WTC11 (cell line): ENCODE measurements around the gene LTK. TPM values are rescaled to one million over a fixed set of nuclear protein-coding genes. Genes with fewer than 3 reads are reported as not detected.

Experiments
- ATAC-seq: fragments of 200-7000 bp; cut with Tn5 transposase; 2 replicates; pipeline ENCODE4 v1.10.0; 2021; ENCODE audit warnings: mild to moderate bottlenecking, moderate library complexity
- CTCF ChIA-PET: fragments of 300-600 bp; sonication (Branson Sonifier 250); formaldehyde crosslinking; loops from one replicate; lab custom pipeline; 2021; ENCODE audit warnings: antibody characterized with exemption; lab: Charles Lee
- POLR2A ChIA-PET: fragments of 350-600 bp; sonication (Branson Sonifier 250); formaldehyde crosslinking; loops from one replicate; lab custom pipeline; 2021; ENCODE audit warnings: antibody characterized with exemption; lab: Charles Lee
- DNase-seq: peaks from one replicate; pipeline ENCODE4 v3.0.0; 2021; ENCODE audit warnings: low spot score
- H3K27ac Mint-ChIP-seq: 2 replicates; pipeline ENCODE4 v1.8.0; 2021; ENCODE audit warnings: mixed read lengths
- H3K27me3 Mint-ChIP-seq: 2 replicates; pipeline ENCODE4 v1.8.0; 2021; ENCODE audit warnings: low read depth, mild to moderate bottlenecking, moderate library complexity, mixed read lengths
- H3K36me3 Mint-ChIP-seq: 2 replicates; pipeline ENCODE4 v1.8.0; 2021; ENCODE audit warnings: mixed read lengths
- H3K4me1 Mint-ChIP-seq: 2 replicates; pipeline ENCODE4 v1.8.0; 2022; ENCODE audit warnings: mixed read lengths
- H3K4me3 Mint-ChIP-seq: 2 replicates; pipeline ENCODE4 v1.8.0; 2021; ENCODE audit warnings: mild to moderate bottlenecking, moderate library complexity, mixed read lengths
- H3K9me3 Mint-ChIP-seq: 2 replicates; pipeline ENCODE4 v1.8.0; 2021; ENCODE audit warnings: mixed read lengths
- AFF4 ChIP-seq: sonication (generic); formaldehyde crosslinking; IDR thresholded peaks from 2 replicates; pipeline ENCODE4 v1.8.1; 2023; ENCODE audit warnings: mild to moderate bottlenecking, missing genetic modification reagents, borderline replicate concordance
- CBFB ChIP-seq: sonication (generic); formaldehyde crosslinking; IDR thresholded peaks from 2 replicates; pipeline ENCODE4 v1.8.1; 2022; ENCODE audit warnings: mild to moderate bottlenecking, low read depth, missing genetic modification reagents
- CTCF ChIP-seq: fragments of 200-600 bp; IDR thresholded peaks from 2 replicates; pipeline ENCODE4 v1.8.0; 2022; ENCODE audit warnings: antibody characterized with exemption
- ESRRA ChIP-seq: sonication (generic); formaldehyde crosslinking; IDR thresholded peaks from 2 replicates; pipeline ENCODE4 v1.8.1; 2022; ENCODE audit warnings: mild to moderate bottlenecking, missing genetic modification reagents, borderline replicate concordance
- GRHL2 ChIP-seq: fragments of 250-450 bp; sonication (Bioruptor Pico); IDR thresholded peaks from 2 replicates; pipeline ENCODE4 v1.8.0; 2022; ENCODE audit warnings: mild to moderate bottlenecking, moderate library complexity; ENCODE audit not compliant: insufficient replicate concordance, severe bottlenecking
- JAZF1 ChIP-seq: fragments of 250-450 bp; sonication (Bioruptor Pico); IDR thresholded peaks from 2 replicates; pipeline ENCODE4 v1.9.0; 2021; ENCODE audit warnings: moderate library complexity, mild to moderate bottlenecking, inconsistent platforms
- RELA ChIP-seq: sonication (generic); formaldehyde crosslinking; IDR thresholded peaks from 2 replicates; pipeline ENCODE4 v1.8.1; 2022; ENCODE audit warnings: missing genetic modification reagents, mild to moderate bottlenecking, borderline replicate concordance
- SOX15 ChIP-seq: fragments of 250-450 bp; sonication (Bioruptor Pico); IDR thresholded peaks from 2 replicates; pipeline ENCODE4 v1.9.0; 2021; ENCODE audit warnings: mild to moderate bottlenecking
- TEAD4 ChIP-seq: sonication (generic); formaldehyde crosslinking; IDR thresholded peaks from 2 replicates; pipeline ENCODE4 v1.8.0; 2022; ENCODE audit warnings: mild to moderate bottlenecking, missing genetic modification reagents
- ZBTB21 ChIP-seq: sonication (generic); formaldehyde crosslinking; IDR thresholded peaks from 2 replicates; pipeline ENCODE4 v1.8.1; 2023; ENCODE audit warnings: mild to moderate bottlenecking, missing genetic modification reagents, borderline replicate concordance
- ZBTB43 ChIP-seq: sonication (generic); formaldehyde crosslinking; IDR thresholded peaks from 2 replicates; pipeline ENCODE4 v1.8.1; 2023; ENCODE audit warnings: mild to moderate bottlenecking, missing genetic modification reagents
- ZNF317 ChIP-seq: sonication (generic); formaldehyde crosslinking; IDR thresholded peaks from 2 replicates; pipeline ENCODE4 v1.8.1; 2023; ENCODE audit warnings: low read depth, mild to moderate bottlenecking, moderate library complexity, missing genetic modification reagents, borderline replicate concordance
- ZNF396 ChIP-seq: fragments of 250-450 bp; sonication (Bioruptor Pico); IDR thresholded peaks from 2 replicates; pipeline ENCODE4 v1.8.0; 2021; ENCODE audit warnings: mild to moderate bottlenecking, moderate library complexity, borderline replicate concordance
- ZNF512 ChIP-seq: sonication (generic); formaldehyde crosslinking; IDR thresholded peaks from 2 replicates; pipeline ENCODE4 v1.8.1; 2022; ENCODE audit warnings: missing genetic modification reagents, borderline replicate concordance
- total RNA-seq: library from RNA; stranded (reverse); gene quantifications from 3 replicates; pipeline ENCODE4 v1.2.3, GENCODE V29; 2021
- TF ChIP-seq, protein P1 (sequence below): fragments of 250-450 bp; sonication (Bioruptor Pico); IDR thresholded peaks from 2 replicates; pipeline ENCODE4 v1.9.0; 2021; ENCODE audit warnings: mild to moderate bottlenecking
- TF ChIP-seq, protein P2 (sequence below): sonication (generic); formaldehyde crosslinking; conservative IDR thresholded peaks from 2 replicates; pipeline ENCODE4 v1.8.1; 2022; ENCODE audit warnings: mild to moderate bottlenecking, missing genetic modification reagents
- TF ChIP-seq, protein P3 (sequence below): sonication (generic); formaldehyde crosslinking; IDR thresholded peaks from 2 replicates; pipeline ENCODE4 v1.8.0; 2022; ENCODE audit warnings: missing genetic modification reagents
- TF ChIP-seq, protein P4 (sequence below): sonication (generic); formaldehyde crosslinking; IDR thresholded peaks from 2 replicates; pipeline ENCODE4 v1.8.1; 2023; ENCODE audit warnings: mild to moderate bottlenecking, moderate library complexity, missing genetic modification reagents

LTK gene
- total RNA-seq, 1 experiment from 2014 or later = 0.66 TPM

DNA sequence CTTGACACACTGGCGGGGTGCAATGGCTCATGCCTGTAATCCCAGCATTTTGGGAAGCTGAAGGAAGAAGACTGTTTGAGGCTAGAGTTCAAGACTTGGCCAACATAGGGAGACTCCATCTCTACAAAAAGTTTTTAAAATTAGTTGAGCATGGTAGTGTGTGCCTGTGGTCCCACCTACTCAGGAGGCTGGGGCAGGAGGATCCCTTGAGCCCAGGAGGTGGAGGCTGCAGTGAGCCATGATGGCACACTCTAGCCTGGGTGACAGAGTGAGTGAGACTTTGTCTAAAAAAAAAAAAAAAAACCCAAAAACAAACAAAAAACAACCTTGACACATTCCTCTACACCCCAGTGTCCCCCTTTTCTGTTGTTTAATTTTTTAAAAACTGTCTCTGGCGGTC lies 24.0 kb downstream of the LTK start (continued):
- TF ChIP-seq CTCF (no peak), ZBTB21 (CRISPR knock-in tag) (no peak), ZNF317 (CRISPR knock-in tag) (no peak), ZNF396 (CRISPR knock-in tag) (no peak), JAZF1 (CRISPR knock-in tag) (no peak), ZNF512 (no peak), ESRRA (no peak)
- TF ChIP-seq, protein P1, sequence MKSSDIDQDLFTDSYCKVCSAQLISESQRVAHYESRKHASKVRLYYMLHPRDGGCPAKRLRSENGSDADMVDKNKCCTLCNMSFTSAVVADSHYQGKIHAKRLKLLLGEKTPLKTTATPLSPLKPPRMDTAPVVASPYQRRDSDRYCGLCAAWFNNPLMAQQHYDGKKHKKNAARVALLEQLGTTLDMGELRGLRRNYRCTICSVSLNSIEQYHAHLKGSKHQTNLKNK (CRISPR knock-in tag) = no peak
- TF ChIP-seq, protein P2, sequence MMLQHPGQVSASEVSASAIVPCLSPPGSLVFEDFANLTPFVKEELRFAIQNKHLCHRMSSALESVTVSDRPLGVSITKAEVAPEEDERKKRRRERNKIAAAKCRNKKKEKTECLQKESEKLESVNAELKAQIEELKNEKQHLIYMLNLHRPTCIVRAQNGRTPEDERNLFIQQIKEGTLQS = no peak

DNA sequence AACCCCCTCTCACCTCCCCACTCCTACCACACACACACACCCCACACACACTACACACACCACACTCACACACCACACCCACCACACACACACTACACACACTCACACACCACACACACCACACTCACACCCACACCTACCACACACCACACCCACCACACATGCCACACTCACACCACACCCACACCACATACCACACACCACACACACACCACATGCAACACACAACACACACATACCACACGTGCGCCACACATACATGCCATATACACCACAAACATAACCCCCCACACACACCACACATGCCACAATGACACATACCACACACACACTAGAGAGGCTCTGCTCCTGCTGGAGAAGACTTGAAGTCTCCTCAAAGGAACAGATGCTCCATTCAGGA lies 25.8 kb downstream of the LTK start:
- Mint-ChIP-seq H3K4me1 (peaks cover 5% of the 10 kb centered on the region), H3K27ac (no peak overlapping the region), H3K36me3 (peaks cover under 1% of the 10 kb centered on the region; the same call in 1 of the 2 replicates), H3K27me3 (peaks cover 29% of the 10 kb centered on the region), H3K4me3 (no peak overlapping the region), H3K9me3 (no peaks in the 10 kb centered on the region)
- CTCF ChIA-PET = interaction anchor here (1.8 kb wide), 1 partner anchor 22 kb away, joined by 4 read pairs; no protein-coding TSS in a partner anchor
- ATAC-seq (no peak), DNase-seq (no peak)
- POLR2A ChIA-PET = interaction anchor here (0.5 kb wide), 1 partner anchor 29 kb away, joined by 3 read pairs; no protein-coding TSS in a partner anchor
- TF ChIP-seq RELA = no peak
- TF ChIP-seq ZBTB43 (CRISPR knock-in tag) = no peak
- no peak for TF ChIP-seq CBFB (CRISPR knock-in tag)
- no peak for TF ChIP-seq SOX15
- TF ChIP-seq, protein P3, sequence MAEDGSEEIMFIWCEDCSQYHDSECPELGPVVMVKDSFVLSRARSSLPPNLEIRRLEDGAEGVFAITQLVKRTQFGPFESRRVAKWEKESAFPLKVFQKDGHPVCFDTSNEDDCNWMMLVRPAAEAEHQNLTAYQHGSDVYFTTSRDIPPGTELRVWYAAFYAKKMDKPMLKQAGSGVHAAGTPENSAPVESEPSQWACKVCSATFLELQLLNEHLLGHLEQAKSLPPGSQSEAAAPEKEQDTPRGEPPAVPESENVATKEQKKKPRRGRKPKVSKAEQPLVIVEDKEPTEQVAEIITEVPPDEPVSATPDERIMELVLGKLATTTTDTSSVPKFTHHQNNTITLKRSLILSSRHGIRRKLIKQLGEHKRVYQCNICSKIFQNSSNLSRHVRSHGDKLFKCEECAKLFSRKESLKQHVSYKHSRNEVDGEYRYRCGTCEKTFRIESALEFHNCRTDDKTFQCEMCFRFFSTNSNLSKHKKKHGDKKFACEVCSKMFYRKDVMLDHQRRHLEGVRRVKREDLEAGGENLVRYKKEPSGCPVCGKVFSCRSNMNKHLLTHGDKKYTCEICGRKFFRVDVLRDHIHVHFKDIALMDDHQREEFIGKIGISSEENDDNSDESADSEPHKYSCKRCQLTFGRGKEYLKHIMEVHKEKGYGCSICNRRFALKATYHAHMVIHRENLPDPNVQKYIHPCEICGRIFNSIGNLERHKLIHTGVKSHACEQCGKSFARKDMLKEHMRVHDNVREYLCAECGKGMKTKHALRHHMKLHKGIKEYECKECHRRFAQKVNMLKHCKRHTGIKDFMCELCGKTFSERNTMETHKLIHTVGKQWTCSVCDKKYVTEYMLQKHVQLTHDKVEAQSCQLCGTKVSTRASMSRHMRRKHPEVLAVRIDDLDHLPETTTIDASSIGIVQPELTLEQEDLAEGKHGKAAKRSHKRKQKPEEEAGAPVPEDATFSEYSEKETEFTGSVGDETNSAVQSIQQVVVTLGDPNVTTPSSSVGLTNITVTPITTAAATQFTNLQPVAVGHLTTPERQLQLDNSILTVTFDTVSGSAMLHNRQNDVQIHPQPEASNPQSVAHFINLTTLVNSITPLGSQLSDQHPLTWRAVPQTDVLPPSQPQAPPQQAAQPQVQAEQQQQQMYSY = no peak
- TF ChIP-seq ESRRA = no peak
- TF ChIP-seq, protein P4, sequence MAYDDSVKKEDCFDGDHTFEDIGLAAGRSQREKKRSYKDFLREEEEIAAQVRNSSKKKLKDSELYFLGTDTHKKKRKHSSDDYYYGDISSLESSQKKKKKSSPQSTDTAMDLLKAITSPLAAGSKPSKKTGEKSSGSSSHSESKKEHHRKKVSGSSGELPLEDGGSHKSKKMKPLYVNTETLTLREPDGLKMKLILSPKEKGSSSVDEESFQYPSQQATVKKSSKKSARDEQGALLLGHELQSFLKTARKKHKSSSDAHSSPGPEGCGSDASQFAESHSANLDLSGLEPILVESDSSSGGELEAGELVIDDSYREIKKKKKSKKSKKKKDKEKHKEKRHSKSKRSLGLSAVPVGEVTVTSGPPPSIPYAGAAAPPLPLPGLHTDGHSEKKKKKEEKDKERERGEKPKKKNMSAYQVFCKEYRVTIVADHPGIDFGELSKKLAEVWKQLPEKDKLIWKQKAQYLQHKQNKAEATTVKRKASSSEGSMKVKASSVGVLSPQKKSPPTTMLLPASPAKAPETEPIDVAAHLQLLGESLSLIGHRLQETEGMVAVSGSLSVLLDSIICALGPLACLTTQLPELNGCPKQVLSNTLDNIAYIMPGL (CRISPR knock-in tag) = no peak
- TF ChIP-seq, protein P2 = no peak
- no peak for TF ChIP-seq TEAD4 (CRISPR knock-in tag)
- TF ChIP-seq GRHL2 (CRISPR knock-in tag) = no peak
- no peak for TF ChIP-seq AFF4
